Activated CD8-positive, alpha-beta T cell treated with anti-CD3 and anti-CD28 coated beads for 36 hours (primary cell): ENCODE results near the gene MZT1. TPM values are rescaled to one million over a fixed set of nuclear protein-coding genes. Genes with fewer than 3 reads are reported as not detected.

Experiments
- ATAC-seq: fragments of 200-7000 bp; cut with Tn5 transposase; one replicate; pipeline ENCODE4 v1.10.0; 2021; ENCODE audit warnings: mild to moderate bottlenecking, moderate library complexity
- CTCF ChIA-PET: fragments of 350-600 bp; sonication (Branson Sonifier 250); formaldehyde crosslinking; loops from one replicate; lab custom pipeline; 2021; ENCODE audit warnings: antibody characterized with exemption; lab: Charles Lee
- POLR2A ChIA-PET: fragments of 350-600 bp; sonication (Branson Sonifier 250); formaldehyde crosslinking; loops from one replicate; lab custom pipeline; 2021; ENCODE audit warnings: antibody characterized with exemption; lab: Charles Lee
- DNase-seq: peaks from one replicate; pipeline ENCODE4 v3.0.0-alpha.2; 2020
- H3K27ac Mint-ChIP-seq: one replicate; pipeline ENCODE4 v1.8.0; 2021; ENCODE audit warnings: mild to moderate bottlenecking, mixed read lengths
- H3K27me3 Mint-ChIP-seq: one replicate; pipeline ENCODE4 v1.8.0; 2021; ENCODE audit warnings: mixed read lengths
- H3K36me3 Mint-ChIP-seq: one replicate; pipeline ENCODE4 v1.8.0; 2021; ENCODE audit warnings: low read depth, mixed read lengths
- H3K4me1 Mint-ChIP-seq: one replicate; pipeline ENCODE4 v1.8.0; 2021; ENCODE audit warnings: low read depth, mixed read lengths
- H3K4me3 Mint-ChIP-seq: one replicate; pipeline ENCODE4 v1.8.0; 2021; ENCODE audit warnings: mild to moderate bottlenecking, moderate library complexity, mixed read lengths
- H3K9me3 Mint-ChIP-seq: one replicate; pipeline ENCODE4 v1.8.0; 2021; ENCODE audit warnings: mixed read lengths
- CTCF ChIP-seq: fragments of 200-600 bp; IDR thresholded peaks from one replicate; pipeline ENCODE4 v1.8.0; 2022; ENCODE audit warnings: antibody characterized with exemption, mild to moderate bottlenecking
- intact Hi-C: fragments of 100-400 bp; cut with micrococcal nuclease; formaldehyde crosslinking; loops from one replicate; pipeline ENCODE4 v1.10.0; 2022
- total RNA-seq, 2 experiments: library from RNA; stranded (reverse); gene quantifications; one replicate each; pipeline ENCODE4 v1.2.3, GENCODE V29; 2021

The MZT1 gene
- total RNA-seq, 2 experiments from 2014 or later = 31.1 to 34.5 TPM

GRCh38 chr13:72757792-72758535, 30.5 kb upstream of the MZT1 start:
- ChIA-PET CTCF (interaction anchor here (1.3 kb wide), 1 partner anchor 9 kb away, joined by 4 read pairs; no protein-coding TSS in a partner anchor), POLR2A (no interaction called here)
- no peak for TF ChIP-seq CTCF
- ATAC-seq (peak; percentile 51), DNase-seq (no peak)
- Mint-ChIP-seq H3K36me3 (peaks cover 51% of the 10 kb centered on the region), H3K9me3 (no peaks in the 10 kb centered on the region), H3K4me1 (no peaks in the 10 kb centered on the region), H3K27me3 (no peaks in the 10 kb centered on the region), H3K4me3 (no peak overlapping the region), H3K27ac (peak overlapping the region; percentile 10)
- intact Hi-C loops = no loop called here

GRCh38 chr13:72754111-72754510, 26.7 kb upstream of the MZT1 start:
- no peak for ATAC-seq
- Mint-ChIP-seq H3K4me1 (peaks cover 5% of the 10 kb centered on the region), H3K36me3 (peaks cover 51% of the 10 kb centered on the region), H3K4me3 (no peak overlapping the region), H3K27ac (no peak overlapping the region), H3K9me3 (peaks cover 2% of the 10 kb centered on the region), H3K27me3 (no peaks in the 10 kb centered on the region)
- TF ChIP-seq CTCF = no peak
- POLR2A ChIA-PET = no interaction called here
- DNase-seq = no peak
- intact Hi-C loops = no loop called here
- CTCF ChIA-PET = no interaction called here

GRCh38 chr13:72751220-72751619, 23.8 kb upstream of the MZT1 start:
- Mint-ChIP-seq H3K27me3 (no peaks in the 10 kb centered on the region), H3K27ac (no peak overlapping the region), H3K36me3 (peaks cover 58% of the 10 kb centered on the region), H3K4me3 (no peak overlapping the region), H3K9me3 (peaks cover 2% of the 10 kb centered on the region), H3K4me1 (peaks cover 17% of the 10 kb centered on the region)
- ATAC-seq = no peak
- no peak for DNase-seq
- intact Hi-C loops = no loop called here
- CTCF ChIA-PET = interaction anchor here (1.1 kb wide), 1 partner anchor 14 kb away, joined by 4 read pairs; no protein-coding TSS in a partner anchor
- TF ChIP-seq CTCF = no peak
- POLR2A ChIA-PET = interaction anchor here (1.7 kb wide), 1 partner anchor 15 kb away, joined by 3 read pairs; no protein-coding TSS in a partner anchor

GRCh38 chr13:72745260-72745659, 17.8 kb upstream of the MZT1 start:
- Mint-ChIP-seq H3K4me3 (no peak overlapping the region), H3K9me3 (no peaks in the 10 kb centered on the region), H3K4me1 (peaks cover 23% of the 10 kb centered on the region), H3K36me3 (peaks cover 39% of the 10 kb centered on the region), H3K27ac (peak overlapping the region; percentile 38), H3K27me3 (no peaks in the 10 kb centered on the region)
- DNase-seq (no peak), ATAC-seq (no peak)
- TF ChIP-seq CTCF = no peak
- ChIA-PET POLR2A (no interaction called here), CTCF (interaction anchor here (1.4 kb wide), 1 partner anchor 10 kb away, joined by 3 read pairs; no protein-coding TSS in a partner anchor)
- intact Hi-C loops = no loop called here

- H3K27me3 Mint-ChIP-seq = no peaks in the 10 kb centered on the region
- ChIA-PET CTCF (no interaction called here), POLR2A (no interaction called here)
- H3K36me3 Mint-ChIP-seq = peaks cover 33% of the 10 kb centered on the region
- no peak for ATAC-seq
- no peak overlapping the region for H3K4me3 Mint-ChIP-seq
- no peak overlapping the region for H3K27ac Mint-ChIP-seq
- H3K4me1 Mint-ChIP-seq = peaks cover 10% of the 10 kb centered on the region
- no peak for DNase-seq
- H3K9me3 Mint-ChIP-seq = no peaks in the 10 kb centered on the region
- intact Hi-C loops = no loop called here
- TF ChIP-seq CTCF = no peak
These were observed 12.6 kb upstream of the MZT1 start for GRCh38 chr13:72740015-72740414.
